ENCODE data around the gene CHD8. TPM values are rescaled to one million over a fixed set of nuclear protein-coding genes. Genes with fewer than 3 reads are reported as not detected.

Gene CHD8
- total and polyA plus RNA-seq, 2 of the 13 experiments (the other 11 are each of a cell fraction or from before 2014, with no cell fraction given) = 35.1 to 79.6 TPM

- no peak overlapping the region for H2AFZ ChIP-seq (ENCODE audit: low read length)
- H3K27me3 ChIP-seq (ENCODE audit: control insufficient read depth in 1 of 2, insufficient read depth in 2 of 2, low read length in 2 of 2) = no peaks in the 10 kb centered on the region
- no peak overlapping the region for H3K4me2 ChIP-seq (ENCODE audit: low read depth, low read length)
- intact Hi-C loops (cut with micrococcal nuclease; ENCODE audit: unreplicated experiment) = no loop called here
- no TSS peak for BruUV-seq (replicated peaks)
- ChIA-PET POLR2A (no interaction called here), CTCF (ENCODE audit: low intra/inter-chr PET ratio, low total read pairs) (no interaction called here)
- no peak overlapping the region for H3K4me3 ChIP-seq (replicated peaks in 1 of 3; ENCODE audit: insufficient read depth in 1 of 3, low read depth in 2 of 3, low read length in 3 of 3)
- WGBS (ENCODE audit: low lambda C conversion rate) = 97% methylated on average over 4 of the region's 4 CpGs
- TF ChIP-seq RXRA (CRISPR knock-in tag; IDR thresholded peaks at IDR 0.05) (no peak), AKAP8 (CRISPR knock-in tag; IDR thresholded peaks at IDR 0.05) (no peak), STAG1 (CRISPR knock-in tag; IDR thresholded peaks at IDR 0.05) (no peak), ZNF720 (CRISPR knock-in tag; IDR thresholded peaks at IDR 0.05) (no peak), ZNF138 (CRISPR knock-in tag; IDR thresholded peaks at IDR 0.05; ENCODE audit: low read depth) (no peak), SNAPC4 (CRISPR knock-in tag; IDR thresholded peaks at IDR 0.05) (no peak), KLF6 (CRISPR knock-in tag; IDR thresholded peaks at IDR 0.05) (no peak), STAT5B (CRISPR knock-in tag; IDR thresholded peaks at IDR 0.05) (no peak), DNMT3B (CRISPR knock-in tag; conservative IDR thresholded peaks at IDR 0.05) (no peak), ZNF674 (CRISPR knock-in tag; IDR thresholded peaks at IDR 0.05; ENCODE audit: low read depth) (no peak), NFIB (CRISPR knock-in tag; IDR thresholded peaks at IDR 0.05; ENCODE audit: borderline replicate concordance) (no peak), GPN1 (CRISPR knock-in tag; IDR thresholded peaks at IDR 0.05; ENCODE audit: borderline replicate concordance) (no peak), ZNF678 (CRISPR knock-in tag; IDR thresholded peaks at IDR 0.05) (no peak), DZIP1 (CRISPR knock-in tag; IDR thresholded peaks at IDR 0.05) (no peak), NFE2L2 (IDR thresholded peaks at IDR 0.05; ENCODE audit: low read length) (no peak), ZBTB8A (CRISPR knock-in tag; IDR thresholded peaks at IDR 0.05; ENCODE audit: borderline replicate concordance, low read depth) (no peak)
- no peak for ATAC-seq
- DNase-seq (ENCODE audit: low spot score) = no peak
- no peak overlapping the region for H3K27ac ChIP-seq (ENCODE audit: extremely low read length, insufficient read depth, low read length)
- no peaks in the 10 kb centered on the region for H3K79me2 ChIP-seq (ENCODE audit: insufficient read depth, low read length)
- H3K9ac ChIP-seq (ENCODE audit: insufficient read depth, low read depth, low read length) = no peak overlapping the region
- peaks cover 37 to 71% of the 10 kb centered on the region in 2 experiments for H3K36me3 ChIP-seq (replicated peaks in 1 of 2; ENCODE audit: control insufficient read depth in 1 of 2, insufficient read depth in 2 of 2, low read length in 2 of 2)
- H3K4me1 ChIP-seq (ENCODE audit: insufficient read depth, low read length) = no peaks in the 10 kb centered on the region
- H4K20me1 ChIP-seq (ENCODE audit: insufficient read depth, low read length) = no peaks in the 10 kb centered on the region; the same call in 1 of the 2 replicates
- in situ Hi-C loops (cut with HindIII; ENCODE audit: extremely low pct_ligation_motif_present, low pct_unique_long_range_greater_than_20kb) = no loop called here
- no peak for FAIRE-seq
- no peaks in the 10 kb centered on the region for H3K9me3 ChIP-seq (ENCODE audit: low read length)
Observed at GRCh38 chr14:21415329-21415728, 40.6 kb downstream of the CHD8 start.
